HG03342 (cell line): ENCODE data around the gene FTO.

ENCODE experiments used
- ATAC-seq: cut with Tn5 transposase; IDR thresholded peaks from one replicate; pipeline ENCODE4 v1.9.1; 2021; ENCODE audit warnings: mild to moderate bottlenecking, moderate library complexity; ENCODE audit not compliant: unreplicated experiment

FTO gene

DNA sequence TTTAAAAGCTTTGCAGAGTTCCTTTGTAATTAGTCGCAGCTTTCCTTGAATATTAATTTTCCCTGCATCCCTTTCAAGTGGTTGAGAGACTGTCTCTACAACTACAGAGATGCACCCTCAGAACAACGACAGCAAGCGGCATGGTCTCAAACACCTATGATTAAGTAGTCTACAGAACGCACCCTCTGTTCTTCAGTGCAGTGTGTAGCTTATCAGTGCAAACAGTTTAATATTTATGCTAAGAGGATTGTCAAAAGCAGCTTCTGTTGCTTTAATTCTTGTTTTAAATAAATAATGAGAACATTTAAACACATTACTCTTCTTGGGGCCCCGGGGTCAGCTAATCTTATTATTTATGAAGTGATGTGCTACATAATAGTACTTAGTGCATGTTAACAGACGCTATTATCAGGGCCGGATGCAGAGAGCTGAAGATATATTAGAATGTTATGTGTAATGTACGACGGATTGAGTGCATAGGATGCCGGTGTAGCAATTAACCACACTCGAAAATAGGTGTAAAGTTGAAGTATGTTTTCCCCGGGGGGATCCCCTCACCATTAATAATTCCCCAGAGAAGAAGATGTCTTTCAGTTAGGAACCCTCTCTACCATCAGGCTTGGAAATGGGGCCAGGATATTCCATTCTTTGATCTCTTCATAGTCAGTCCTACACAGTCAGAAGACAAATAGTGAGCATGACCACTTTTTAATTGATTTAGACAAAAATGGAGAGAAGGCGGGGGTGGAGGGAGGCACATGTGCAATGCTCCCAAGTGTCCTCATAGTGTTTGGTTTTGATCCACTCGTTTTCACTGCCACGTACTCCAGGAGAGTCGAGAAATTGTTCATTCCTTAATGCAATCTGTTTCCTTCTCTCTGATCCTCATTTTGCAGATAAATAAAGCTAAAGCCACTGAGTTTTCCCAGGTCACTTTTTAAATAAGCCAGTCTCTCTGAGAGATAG, 406.3 kb downstream of the FTO start:
- no peak for ATAC-seq

DNA sequence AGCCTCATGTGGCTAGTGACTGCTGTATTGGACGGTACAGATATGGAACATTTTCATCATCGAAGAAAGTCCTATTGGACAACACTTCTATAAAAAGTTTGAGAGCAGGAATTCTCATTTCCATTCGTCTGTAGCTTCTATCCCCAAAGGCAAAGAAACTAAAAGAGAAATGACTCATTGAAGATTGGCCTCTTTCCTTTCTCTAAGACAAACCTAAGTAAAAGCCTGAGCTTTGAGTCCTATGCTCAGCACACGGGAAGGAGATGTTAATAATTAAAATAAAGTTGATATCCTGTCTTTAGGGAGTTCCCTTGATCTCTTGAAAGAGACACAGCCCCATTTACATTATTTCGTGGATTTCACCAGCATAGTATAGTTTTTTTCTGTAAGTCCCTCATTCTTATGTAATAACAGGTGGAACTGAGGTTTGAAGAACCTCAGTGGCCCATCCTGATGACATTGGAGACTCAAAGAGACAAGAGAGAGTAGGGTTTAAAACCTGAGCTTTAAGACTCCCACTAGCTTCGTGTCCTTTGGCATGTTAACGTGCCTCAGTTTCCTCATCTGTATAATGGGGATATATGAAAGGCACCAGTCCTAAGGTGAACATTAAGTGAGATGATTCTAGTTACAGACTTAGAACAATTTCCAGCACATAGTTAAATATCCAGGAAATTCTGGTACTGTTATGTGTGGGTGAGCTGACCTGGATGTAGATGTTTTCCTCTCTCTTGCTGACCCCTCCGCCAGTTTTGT, 408.7 kb downstream of the FTO start:
- no peak for ATAC-seq

DNA sequence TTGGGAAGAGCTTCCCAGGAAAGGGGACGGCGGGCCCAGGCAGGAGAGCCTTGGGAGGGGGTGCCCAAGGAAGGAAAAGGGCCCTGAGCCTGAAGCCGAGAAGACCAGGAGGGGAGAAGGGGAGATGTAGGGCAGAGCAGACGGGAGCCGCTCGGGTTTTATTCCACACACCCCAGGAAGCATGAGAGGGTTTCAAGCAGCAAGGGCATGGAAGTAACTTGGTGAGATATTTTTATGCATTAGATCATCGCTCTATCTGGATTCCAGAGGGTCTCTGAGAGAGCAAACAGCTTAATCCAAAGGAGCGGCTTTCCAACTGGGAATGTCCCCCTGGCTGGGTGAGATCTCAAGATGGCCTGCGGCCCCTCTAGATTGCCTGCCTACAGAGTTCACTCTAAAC, 411.6 kb downstream of the FTO start:
- no peak for ATAC-seq

DNA sequence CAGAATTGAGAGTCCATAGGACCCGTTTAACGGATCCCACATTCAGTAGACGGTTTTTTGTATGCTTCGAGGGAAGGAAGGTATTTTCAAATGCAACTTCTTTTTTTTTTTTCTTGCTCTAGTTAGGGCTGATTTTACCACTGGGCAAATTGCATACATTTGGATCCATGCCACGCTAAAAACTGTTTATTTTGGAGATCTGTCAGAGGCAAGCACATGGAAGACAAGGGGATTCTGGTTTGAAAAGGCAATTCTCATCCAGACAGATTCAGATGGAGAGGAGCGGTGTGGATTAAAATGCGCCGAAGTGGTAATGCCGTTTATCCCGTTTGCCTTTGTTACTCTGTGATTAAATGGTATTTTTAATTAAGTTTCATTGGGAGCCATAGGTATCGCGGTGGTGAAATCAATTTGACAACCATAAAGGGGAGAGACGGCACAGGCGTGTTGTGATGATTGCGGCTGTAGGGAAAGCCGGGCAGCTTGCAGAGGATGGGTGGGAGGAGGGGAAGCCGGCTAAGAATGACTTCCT, 412.2 kb downstream of the FTO start:
- no peak for ATAC-seq

DNA sequence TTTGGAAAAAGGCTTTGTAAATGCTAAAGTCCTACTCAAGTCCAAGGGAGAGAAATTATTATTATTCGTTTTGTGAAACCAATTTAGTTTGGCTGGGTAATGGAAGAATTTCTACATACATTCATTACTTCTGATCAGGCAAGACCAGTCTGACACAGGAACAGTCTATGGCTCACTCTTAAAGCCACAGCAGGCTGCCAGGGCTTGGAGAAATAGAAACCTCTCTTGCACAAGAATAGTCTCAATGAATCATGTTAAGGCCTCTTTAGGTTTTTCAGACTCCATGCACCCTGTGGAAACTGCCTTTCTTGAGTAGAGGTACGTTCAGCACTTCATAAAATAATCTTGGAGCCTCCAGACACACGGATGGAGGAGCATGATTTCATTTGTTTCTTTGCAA, 414.9 kb downstream of the FTO start:
- ATAC-seq: no peak

DNA sequence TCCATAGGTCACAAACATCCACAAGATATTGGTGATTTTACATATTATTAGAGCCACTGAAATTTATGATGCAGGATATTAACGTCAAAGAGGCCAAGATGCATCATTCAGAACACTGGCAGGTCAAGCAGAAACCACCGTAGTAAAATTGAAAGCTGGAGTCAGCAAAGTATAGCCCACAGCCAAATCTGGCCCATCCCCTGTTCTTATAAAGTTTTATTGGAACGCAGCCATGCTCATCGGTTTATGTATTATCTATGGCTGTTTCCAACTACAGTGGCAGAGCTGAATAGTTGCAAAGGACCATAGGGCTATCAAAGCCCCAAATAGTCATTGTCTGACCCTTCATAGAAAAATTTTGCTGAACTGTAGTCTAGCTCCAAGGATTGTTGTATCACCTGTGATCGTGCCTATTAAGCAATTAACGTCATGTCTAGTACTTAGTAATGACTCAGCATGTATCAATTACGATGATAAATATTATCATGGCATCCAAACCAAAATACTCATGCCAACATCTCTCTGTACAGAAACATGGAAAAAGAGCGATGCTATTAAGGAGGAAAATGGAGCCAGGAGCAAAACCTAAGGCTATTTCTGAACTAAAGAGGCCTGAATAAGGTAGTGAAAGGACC, 417.0 kb downstream of the FTO start:
- no peak for ATAC-seq

DNA sequence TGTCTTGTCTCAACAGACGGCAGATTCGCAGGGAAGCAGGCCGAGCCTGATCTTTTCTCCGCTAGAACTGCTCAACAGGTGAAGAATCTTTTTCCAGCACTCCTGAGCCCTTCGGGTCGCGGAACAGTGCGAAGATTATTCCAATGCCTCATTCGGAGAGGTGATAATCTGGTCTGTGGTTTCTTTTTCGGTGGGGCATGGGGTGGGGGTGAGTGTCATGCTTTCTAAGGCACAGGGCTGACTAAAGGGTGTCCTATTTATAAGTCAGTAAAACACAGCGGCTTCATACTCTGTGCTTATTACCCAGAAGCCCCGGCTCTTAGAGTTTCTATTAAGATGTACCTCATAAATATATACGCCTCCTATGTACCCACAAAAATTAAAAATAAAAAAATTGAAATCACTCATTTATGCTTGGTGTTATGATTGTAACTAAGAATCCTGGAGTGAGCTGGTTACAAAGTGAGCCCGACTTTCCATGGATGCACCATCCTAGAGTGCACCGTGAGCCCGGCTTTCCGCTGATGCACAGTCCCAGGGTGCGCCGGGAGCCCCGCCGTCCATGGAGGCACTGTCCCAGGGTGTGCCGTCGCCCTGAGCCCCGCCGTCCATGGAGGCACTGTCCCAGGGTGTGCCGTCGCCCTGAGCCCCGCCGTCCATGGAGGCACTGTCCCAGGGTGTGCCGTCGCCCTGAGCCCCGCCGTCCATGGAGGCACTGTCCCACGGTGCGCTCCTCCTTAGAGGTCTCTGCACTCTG, 417.8 kb downstream of the FTO start:
- no peak for ATAC-seq

DNA sequence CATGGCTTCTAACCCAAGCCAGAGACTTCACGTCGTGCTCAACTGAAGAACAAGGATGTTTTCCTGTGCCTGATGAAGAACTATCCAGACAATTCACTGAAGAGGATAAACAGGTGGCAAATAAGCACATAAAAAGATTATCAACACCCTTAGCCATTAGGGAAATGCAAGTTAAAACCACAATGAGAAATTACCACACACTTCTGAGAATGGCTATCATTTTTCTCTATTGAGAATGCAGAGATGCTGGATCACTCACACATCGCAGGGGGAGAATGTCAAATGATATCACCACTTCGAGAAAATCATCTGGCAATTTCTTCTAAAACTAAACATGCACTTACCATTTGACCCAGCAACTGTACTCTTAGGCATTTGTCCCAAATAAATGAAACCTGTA, 419.8 kb downstream of the FTO start:
- ATAC-seq: no peak

DNA sequence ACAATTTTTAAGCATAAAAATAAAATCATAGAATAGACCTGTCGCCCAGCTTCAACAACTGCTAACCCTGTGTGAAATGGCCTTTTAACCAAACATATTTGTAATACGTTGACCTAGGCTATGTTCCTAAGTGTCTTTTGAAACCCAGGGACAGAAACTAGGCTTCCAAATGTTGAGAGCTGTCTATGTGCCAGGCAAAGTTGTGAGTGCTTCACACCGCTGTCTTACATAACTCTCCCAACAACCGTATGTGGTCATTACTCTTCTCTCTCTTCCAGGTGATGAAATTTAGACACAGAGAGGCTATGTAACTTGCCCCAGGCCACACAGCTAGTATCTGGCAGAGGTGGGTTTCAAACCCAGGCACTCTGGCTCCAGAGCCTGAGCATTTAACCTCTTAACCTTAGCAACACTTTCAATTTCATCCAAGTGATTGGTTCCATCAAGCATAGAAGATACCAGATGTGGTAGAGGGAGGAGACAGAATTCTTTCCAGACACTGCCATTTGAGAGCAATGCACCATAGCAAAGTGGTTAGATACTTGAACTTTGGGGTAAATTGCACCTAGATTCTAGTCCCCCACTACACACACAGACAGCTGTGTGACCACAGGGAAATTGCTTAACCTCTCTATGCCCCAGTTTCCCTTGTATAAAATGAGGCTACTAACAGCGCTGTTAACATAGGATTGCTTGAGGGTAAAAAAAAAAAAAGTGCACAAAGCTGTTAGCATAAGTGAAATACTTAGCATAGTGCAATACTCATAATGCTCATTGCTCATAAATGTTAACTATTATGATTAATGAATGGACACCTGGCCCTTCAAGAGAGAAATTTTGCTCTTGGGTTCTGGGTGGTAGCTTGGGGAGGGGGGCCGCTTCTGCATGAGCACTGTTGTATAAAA, 422.0 kb downstream of the FTO start:
- no peak for ATAC-seq

DNA sequence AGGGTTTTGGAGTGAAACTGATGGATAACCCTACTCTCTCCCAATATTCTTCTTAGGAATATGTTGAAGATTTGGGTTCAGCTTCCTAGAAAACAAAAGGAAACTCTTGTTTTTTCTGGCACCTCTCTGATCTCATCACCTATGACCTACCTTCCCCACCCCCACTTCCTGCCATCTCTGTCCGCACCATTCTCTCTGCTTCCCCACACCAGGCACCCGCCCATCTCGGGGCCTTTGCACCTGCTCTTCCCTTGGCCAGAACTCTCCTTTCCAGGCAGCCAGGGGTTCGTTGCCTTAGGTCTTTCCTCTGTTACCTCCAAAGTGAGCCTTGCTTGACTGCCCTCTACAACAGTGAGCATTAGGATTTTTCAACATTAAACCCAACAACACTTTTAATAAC, 423.0 kb downstream of the FTO start:
- no peak for ATAC-seq

DNA sequence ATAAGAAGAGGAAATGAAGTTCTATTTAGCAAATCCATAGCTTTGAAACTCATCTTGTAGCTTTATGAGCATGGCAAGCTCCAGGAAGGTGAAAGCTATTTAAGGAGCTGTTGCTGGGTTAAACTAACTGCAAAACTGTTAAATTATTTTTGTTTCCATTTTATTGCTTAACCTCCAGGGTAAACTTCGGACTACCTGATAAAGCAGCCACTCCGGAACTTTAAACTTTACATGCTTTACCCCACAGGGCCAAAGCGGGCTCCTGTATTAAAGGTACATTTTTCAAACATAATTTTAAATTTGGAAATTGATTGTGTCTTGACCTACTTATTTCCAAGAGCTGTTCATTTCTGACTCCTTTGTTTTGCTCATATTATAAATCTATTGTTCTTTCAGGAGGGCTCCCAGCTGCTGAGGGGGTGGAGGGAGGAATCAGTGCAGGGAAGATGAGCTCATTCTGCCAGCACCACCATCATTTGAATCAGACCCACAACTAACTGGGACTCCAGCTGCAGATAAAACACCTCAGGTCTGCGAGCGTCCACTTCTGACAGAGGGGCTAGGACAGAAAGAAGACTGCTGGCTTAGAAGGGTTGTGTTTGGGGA, 424.8 kb downstream of the FTO start:
- no peak for ATAC-seq

DNA sequence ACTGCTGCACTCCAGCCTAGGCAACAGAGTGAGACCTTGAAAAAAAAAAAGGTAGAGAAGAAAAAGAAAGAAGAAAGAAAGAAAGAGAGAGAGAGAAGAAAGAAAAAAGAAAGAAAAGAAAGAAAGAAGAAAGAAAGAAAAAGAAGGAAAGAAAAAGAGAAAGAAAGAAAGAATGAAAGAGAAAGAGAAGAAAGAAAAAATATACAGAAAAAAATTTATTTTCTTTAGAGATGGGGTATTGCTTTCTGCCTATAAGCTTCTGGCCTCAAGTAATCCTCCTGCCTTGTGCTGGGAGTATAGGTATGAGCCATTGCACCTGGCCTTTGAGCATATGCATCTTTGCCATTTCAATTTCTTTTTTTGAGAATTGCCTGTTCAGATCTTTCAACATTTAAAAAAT, 425.9 kb downstream of the FTO start:
- no peak for ATAC-seq

DNA sequence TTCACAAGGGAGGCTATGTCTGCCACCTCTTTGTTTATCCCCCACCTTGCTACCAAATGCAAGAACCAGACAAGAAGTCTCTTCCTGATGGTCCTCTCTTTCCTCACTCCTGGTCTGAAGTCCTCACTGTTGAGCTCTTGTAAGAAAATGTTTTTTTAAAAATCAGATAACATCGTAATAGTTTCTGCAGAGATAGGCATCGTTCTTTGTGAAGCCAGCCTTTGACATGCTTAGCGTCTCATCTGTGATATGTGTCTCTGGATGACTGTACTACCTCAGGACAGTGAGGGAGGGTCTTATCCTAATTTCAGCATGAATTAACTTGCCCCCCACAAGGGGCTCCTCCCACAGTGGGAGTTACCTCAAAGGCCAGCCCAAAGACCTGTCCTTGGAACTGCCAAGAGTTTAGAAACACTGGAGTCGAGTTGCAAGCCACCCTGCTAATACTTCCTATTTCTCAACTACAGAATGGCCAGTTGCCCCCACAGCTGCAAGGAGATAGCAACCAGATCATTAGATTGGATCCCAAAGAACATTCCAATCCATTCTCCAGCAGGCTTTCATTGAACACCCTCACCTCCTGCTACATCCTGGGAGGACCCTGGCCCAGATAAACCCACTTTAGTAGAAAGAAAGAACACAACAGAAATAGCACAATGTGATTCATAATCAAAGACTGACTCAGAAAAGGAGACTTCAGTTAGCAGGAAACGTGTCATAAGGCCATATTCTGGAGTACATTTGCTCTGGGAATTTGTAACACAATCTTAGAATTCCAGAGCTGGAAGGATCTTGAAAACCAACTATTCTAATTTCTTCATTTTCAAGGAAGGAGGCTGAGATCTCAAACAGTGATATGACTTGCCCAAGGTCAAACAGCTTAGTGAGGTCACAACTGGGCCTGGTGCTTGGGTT, 431.7 kb downstream of the FTO start:
- no peak for ATAC-seq

DNA sequence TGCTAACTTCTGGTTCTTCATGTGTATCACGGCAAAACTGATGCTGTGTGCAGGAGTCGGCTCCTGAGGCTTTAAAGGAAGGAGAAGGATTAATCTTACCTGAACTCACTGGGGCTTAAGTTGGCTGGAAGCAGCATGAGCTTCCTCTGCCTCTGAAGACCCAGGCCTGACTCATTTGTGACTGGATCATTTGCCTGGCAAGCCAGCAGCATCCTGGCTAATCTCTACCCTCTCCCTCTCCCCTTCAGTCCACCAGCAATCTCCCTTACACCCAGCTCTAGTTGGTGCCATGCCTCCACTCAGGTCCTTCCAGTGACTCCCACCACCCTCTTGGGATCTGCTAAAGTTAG, 432.3 kb downstream of the FTO start:
- ATAC-seq: no peak

DNA sequence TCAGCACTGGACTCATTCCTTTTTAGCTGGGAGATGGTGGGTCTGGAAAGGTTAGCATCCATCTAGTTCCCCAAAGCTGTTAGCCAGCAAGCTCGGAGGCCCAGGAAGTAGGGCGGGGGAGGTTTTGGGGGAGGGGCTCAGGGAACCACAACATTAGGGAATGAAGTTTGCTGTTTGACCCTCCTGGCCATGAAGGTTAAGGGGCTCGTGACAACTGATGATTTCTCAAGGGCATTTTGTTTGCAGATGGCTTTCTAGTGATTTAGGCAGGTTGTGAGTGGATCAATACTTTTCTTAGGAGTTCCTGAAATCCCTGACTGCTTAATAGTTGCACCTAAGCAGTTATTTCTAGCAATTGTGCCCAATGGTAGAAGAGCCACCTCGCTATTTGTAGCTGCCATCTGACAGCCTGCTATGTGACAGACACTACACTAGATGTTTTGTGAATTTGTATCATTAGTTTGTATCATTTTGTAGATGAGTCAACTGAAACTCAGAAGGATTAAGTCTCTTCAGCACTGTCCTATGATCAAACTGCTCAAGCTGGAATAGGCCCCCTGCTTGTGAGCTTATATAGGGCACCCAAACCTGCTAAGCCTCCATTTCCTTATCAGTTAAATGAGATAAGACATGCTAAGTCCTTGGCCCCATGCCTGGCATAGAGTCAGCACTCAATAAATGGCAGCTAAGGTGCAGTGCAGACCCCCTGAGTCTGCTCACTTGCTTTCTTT, 436.3 kb downstream of the FTO start:
- no peak for ATAC-seq

DNA sequence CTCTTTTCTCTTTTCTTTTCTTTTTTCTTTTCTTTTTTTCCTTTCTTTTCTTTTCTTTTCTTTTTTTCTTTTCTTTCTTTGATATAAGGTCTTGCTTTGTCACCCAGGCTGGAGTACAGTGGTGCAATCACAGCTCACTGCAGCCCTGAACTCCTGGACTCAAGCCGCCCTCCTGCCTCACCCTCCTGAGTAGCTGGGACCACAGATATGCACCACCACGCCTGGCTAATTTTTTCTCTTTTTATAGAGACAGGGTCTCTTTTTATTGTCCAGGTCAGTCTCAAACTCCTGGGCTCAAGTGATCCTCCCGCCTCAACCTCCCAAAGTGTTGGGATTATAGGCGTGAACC, 436.8 kb downstream of the FTO start:
- no peak for ATAC-seq

DNA sequence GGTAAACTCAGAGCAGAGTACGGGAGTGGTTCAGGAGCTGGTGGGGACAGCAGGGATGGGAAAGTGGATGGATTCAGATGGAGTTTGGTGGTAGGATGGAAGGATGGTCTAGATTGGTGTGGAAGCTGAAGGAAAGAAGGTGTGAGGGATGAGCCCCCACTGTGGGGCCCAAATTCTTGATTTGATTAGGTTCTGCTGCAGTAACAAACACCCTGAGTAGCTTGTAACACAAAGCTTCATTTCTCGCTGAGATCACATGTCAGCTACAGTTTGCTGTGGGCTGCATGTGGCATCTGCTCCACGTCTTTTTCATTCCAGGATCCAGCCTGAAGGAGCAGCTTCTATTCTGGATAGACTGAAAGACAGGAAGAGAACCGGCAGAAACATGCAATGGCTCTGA, 438.8 kb downstream of the FTO start:
- ATAC-seq: no peak

DNA sequence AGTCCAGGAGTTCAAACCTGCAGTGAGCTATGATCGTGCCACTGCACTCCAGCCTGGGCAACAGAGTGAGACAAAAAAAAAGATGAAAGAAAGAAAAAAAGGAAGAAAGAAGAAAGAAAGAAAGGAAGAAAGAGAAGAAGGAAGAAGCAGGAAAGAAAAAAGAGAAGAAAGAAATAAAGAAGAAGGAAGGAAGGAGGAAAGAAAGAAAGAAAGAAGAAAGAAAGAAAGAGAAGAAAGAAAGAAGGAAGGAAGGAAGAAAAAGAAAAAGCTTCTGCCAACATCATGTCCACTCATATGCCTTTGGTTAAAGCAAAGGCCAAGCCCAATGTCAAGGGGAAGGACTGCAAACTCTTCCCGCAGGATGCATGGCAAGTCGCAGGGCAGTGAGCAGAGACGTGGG, 439.5 kb downstream of the FTO start:
- no peak for ATAC-seq
